ENCODE measurements around the gene OR4K2.

OR4K2 gene

GRCh38 chr14:19873178-19873577 is 1.8 kb upstream of the OR4K2 start:
- Histone ChIP-seq H3K9ac (ENCODE audit: insufficient read length, low read depth) (no peak overlapping the region), H3K4me3 (ENCODE audit: insufficient read length, low read depth) (no peak overlapping the region), H3K36me3 (ENCODE audit: insufficient read depth, insufficient read length, low read length) (no peaks in the 10 kb centered on the region), H3K9me3 (ENCODE audit: insufficient read depth, low read length) (no peaks in the 10 kb centered on the region), H3K4me1 (ENCODE audit: insufficient read depth, insufficient read length) (no peaks in the 10 kb centered on the region), H3K27me3 (ENCODE audit: insufficient read depth, insufficient read length) (no peaks in the 10 kb centered on the region)
- no peak for TF ChIP-seq SUZ12 (IDR thresholded peaks at IDR 0.05; ENCODE audit: extremely low read depth, insufficient read depth, insufficient read length)
- TF ChIP-seq YY1 (IDR thresholded peaks at IDR 0.05; ENCODE audit: insufficient read depth, insufficient read length) = no peak
- no peak for TF ChIP-seq ZNF274 (IDR thresholded peaks at IDR 0.05; ENCODE audit: low read depth, low read length)
- DNase-seq (ENCODE audit: low read depth, low spot score) = no peak

- no peak for DNase-seq (ENCODE audit: low read depth, low spot score)
- Histone ChIP-seq H3K4me3 (ENCODE audit: insufficient read length, low read depth) (no peak overlapping the region), H3K27me3 (ENCODE audit: insufficient read depth, insufficient read length) (no peaks in the 10 kb centered on the region), H3K4me1 (ENCODE audit: insufficient read depth, insufficient read length) (no peaks in the 10 kb centered on the region), H3K36me3 (ENCODE audit: insufficient read depth, insufficient read length, low read length) (no peaks in the 10 kb centered on the region), H3K9ac (ENCODE audit: insufficient read length, low read depth) (no peak overlapping the region), H3K9me3 (ENCODE audit: insufficient read depth, low read length) (no peaks in the 10 kb centered on the region)
- no peak for TF ChIP-seq ZNF274 (IDR thresholded peaks at IDR 0.05; ENCODE audit: low read depth, low read length)
- TF ChIP-seq SUZ12 (IDR thresholded peaks at IDR 0.05; ENCODE audit: extremely low read depth, insufficient read depth, insufficient read length) = no peak
- no peak for TF ChIP-seq YY1 (IDR thresholded peaks at IDR 0.05; ENCODE audit: insufficient read depth, insufficient read length)
These were observed 3.2 kb downstream of the OR4K2 start for GRCh38 chr14:19878029-19878642.

GRCh38 chr14:19895282-19895681 is 20.3 kb downstream of the OR4K2 start:
- no peaks in the 10 kb centered on the region for H3K4me1 ChIP-seq (ENCODE audit: insufficient read depth, insufficient read length)
- no peaks in the 10 kb centered on the region for H3K27me3 ChIP-seq (ENCODE audit: insufficient read depth, insufficient read length)
- H3K9me3 ChIP-seq (ENCODE audit: insufficient read depth, low read length) = peaks cover 23% of the 10 kb centered on the region; the same call in 1 of the 2 replicates
- TF ChIP-seq SUZ12 (IDR thresholded peaks at IDR 0.05; ENCODE audit: extremely low read depth, insufficient read depth, insufficient read length) (no peak), YY1 (IDR thresholded peaks at IDR 0.05; ENCODE audit: insufficient read depth, insufficient read length) (no peak), ZNF274 (IDR thresholded peaks at IDR 0.05; ENCODE audit: low read depth, low read length) (no peak)
- no peak overlapping the region for H3K9ac ChIP-seq (ENCODE audit: insufficient read length, low read depth)
- DNase-seq (ENCODE audit: low read depth, low spot score) = no peak
- H3K36me3 ChIP-seq (ENCODE audit: insufficient read depth, insufficient read length, low read length) = no peaks in the 10 kb centered on the region
- H3K4me3 ChIP-seq (ENCODE audit: insufficient read length, low read depth) = no peak overlapping the region

- Histone ChIP-seq H3K9ac (ENCODE audit: insufficient read length, low read depth) (no peak overlapping the region), H3K27me3 (ENCODE audit: insufficient read depth, insufficient read length) (no peaks in the 10 kb centered on the region), H3K9me3 (ENCODE audit: insufficient read depth, low read length) (peaks cover 8% of the 10 kb centered on the region; the same call in 1 of the 2 replicates), H3K4me1 (ENCODE audit: insufficient read depth, insufficient read length) (no peaks in the 10 kb centered on the region), H3K36me3 (ENCODE audit: insufficient read depth, insufficient read length, low read length) (no peaks in the 10 kb centered on the region), H3K4me3 (ENCODE audit: insufficient read length, low read depth) (no peak overlapping the region)
- DNase-seq (ENCODE audit: low read depth, low spot score) = no peak
- TF ChIP-seq ZNF274 (IDR thresholded peaks at IDR 0.05; ENCODE audit: low read depth, low read length) = no peak
- no peak for TF ChIP-seq SUZ12 (IDR thresholded peaks at IDR 0.05; ENCODE audit: extremely low read depth, insufficient read depth, insufficient read length)
- TF ChIP-seq YY1 (IDR thresholded peaks at IDR 0.05; ENCODE audit: insufficient read depth, insufficient read length) = no peak
These were observed 26.1 kb downstream of the OR4K2 start for GRCh38 chr14:19900999-19901398.

GRCh38 chr14:19902409-19902808 is 27.5 kb downstream of the OR4K2 start:
- Histone ChIP-seq H3K4me1 (ENCODE audit: insufficient read depth, insufficient read length) (no peaks in the 10 kb centered on the region), H3K9ac (ENCODE audit: insufficient read length, low read depth) (no peak overlapping the region), H3K36me3 (ENCODE audit: insufficient read depth, insufficient read length, low read length) (no peaks in the 10 kb centered on the region), H3K27me3 (ENCODE audit: insufficient read depth, insufficient read length) (no peaks in the 10 kb centered on the region), H3K9me3 (ENCODE audit: insufficient read depth, low read length) (no peaks in the 10 kb centered on the region), H3K4me3 (ENCODE audit: insufficient read length, low read depth) (no peak overlapping the region)
- no peak for TF ChIP-seq SUZ12 (IDR thresholded peaks at IDR 0.05; ENCODE audit: extremely low read depth, insufficient read depth, insufficient read length)
- TF ChIP-seq YY1 (IDR thresholded peaks at IDR 0.05; ENCODE audit: insufficient read depth, insufficient read length) = no peak
- TF ChIP-seq ZNF274 (IDR thresholded peaks at IDR 0.05; ENCODE audit: low read depth, low read length) = no peak
- no peak for DNase-seq (ENCODE audit: low read depth, low spot score)

GRCh38 chr14:19906665-19907064 is 31.7 kb downstream of the OR4K2 start:
- TF ChIP-seq SUZ12 (IDR thresholded peaks at IDR 0.05; ENCODE audit: extremely low read depth, insufficient read depth, insufficient read length) = no peak
- no peak for TF ChIP-seq YY1 (IDR thresholded peaks at IDR 0.05; ENCODE audit: insufficient read depth, insufficient read length)
- TF ChIP-seq ZNF274 (IDR thresholded peaks at IDR 0.05; ENCODE audit: low read depth, low read length) = no peak
- H3K9me3 ChIP-seq (ENCODE audit: insufficient read depth, low read length) = no peaks in the 10 kb centered on the region
- no peaks in the 10 kb centered on the region for H3K27me3 ChIP-seq (ENCODE audit: insufficient read depth, insufficient read length)
- H3K9ac ChIP-seq (ENCODE audit: insufficient read length, low read depth) = no peak overlapping the region
- DNase-seq (ENCODE audit: low read depth, low spot score) = no peak
- H3K4me3 ChIP-seq (ENCODE audit: insufficient read length, low read depth) = no peak overlapping the region
- no peaks in the 10 kb centered on the region for H3K4me1 ChIP-seq (ENCODE audit: insufficient read depth, insufficient read length)
- H3K36me3 ChIP-seq (ENCODE audit: insufficient read depth, insufficient read length, low read length) = no peaks in the 10 kb centered on the region

GRCh38 chr14:19911114-19911513 is 36.2 kb downstream of the OR4K2 start:
- Histone ChIP-seq H3K4me3 (ENCODE audit: insufficient read length, low read depth) (no peak overlapping the region), H3K27me3 (ENCODE audit: insufficient read depth, insufficient read length) (no peaks in the 10 kb centered on the region), H3K36me3 (ENCODE audit: insufficient read depth, insufficient read length, low read length) (no peaks in the 10 kb centered on the region), H3K9ac (ENCODE audit: insufficient read length, low read depth) (no peak overlapping the region), H3K9me3 (ENCODE audit: insufficient read depth, low read length) (no peaks in the 10 kb centered on the region), H3K4me1 (ENCODE audit: insufficient read depth, insufficient read length) (no peaks in the 10 kb centered on the region)
- DNase-seq (ENCODE audit: low read depth, low spot score) = no peak
- TF ChIP-seq SUZ12 (IDR thresholded peaks at IDR 0.05; ENCODE audit: extremely low read depth, insufficient read depth, insufficient read length) = no peak
- TF ChIP-seq YY1 (IDR thresholded peaks at IDR 0.05; ENCODE audit: insufficient read depth, insufficient read length) = no peak
- no peak for TF ChIP-seq ZNF274 (IDR thresholded peaks at IDR 0.05; ENCODE audit: low read depth, low read length)

Measured in NT2/D1 (cell line).